ENCODE results near the gene FADS2.

The FADS2 gene

GRCh38 chr11:61827571-61828378 lies at the start of gene FADS2:
FADS2 (plus strand) TSS chr11:61828300; CDS start chr11:61828391, 91 bp downstream.
- no peaks in the 10 kb centered on the region for H3K27me3 ChIP-seq (ENCODE audit: insufficient read depth, poor library complexity, severe bottlenecking)
- H3K27ac ChIP-seq (ENCODE audit: poor library complexity, severe bottlenecking) = peak within 1 kb of the TSS; percentile 76
- peak; percentile 80 for ATAC-seq (ENCODE audit: low read depth)
- peak within 1 kb of the TSS; percentile 54 for H3K4me3 ChIP-seq (ENCODE audit: severe bottlenecking)
- DNase-seq (ENCODE audit: low spot score) = peak; percentile 97
- no peaks in the 10 kb centered on the region for H3K9me3 ChIP-seq (ENCODE audit: severe bottlenecking)
- peaks cover 11% of the 10 kb centered on the region for H3K4me1 ChIP-seq (ENCODE audit: insufficient read depth, poor library complexity, severe bottlenecking)
- H3K36me3 ChIP-seq (ENCODE audit: low read depth) = peaks cover 39% of the 10 kb centered on the region
- TF ChIP-seq CTCF (IDR thresholded peaks at IDR 0.05; ENCODE audit: poor library complexity, severe bottlenecking) = no peak

- TF ChIP-seq CTCF (IDR thresholded peaks at IDR 0.05; ENCODE audit: poor library complexity, severe bottlenecking) = no peak
- ATAC-seq (ENCODE audit: low read depth) (no peak), DNase-seq (ENCODE audit: low spot score) (no peak)
- Histone ChIP-seq H3K36me3 (ENCODE audit: low read depth) (no peaks in the 10 kb centered on the region), H3K4me3 (ENCODE audit: severe bottlenecking) (no peak overlapping the region), H3K27ac (ENCODE audit: poor library complexity, severe bottlenecking) (no peak overlapping the region), H3K27me3 (ENCODE audit: insufficient read depth, poor library complexity, severe bottlenecking) (no peaks in the 10 kb centered on the region), H3K9me3 (ENCODE audit: severe bottlenecking) (no peaks in the 10 kb centered on the region), H3K4me1 (ENCODE audit: insufficient read depth, poor library complexity, severe bottlenecking) (no peaks in the 10 kb centered on the region)
Measured at GRCh38 chr11:61778357-61778886, 49.7 kb upstream of the FADS2 start.

GRCh38 chr11:61778920-61779650 lies 49.0 kb upstream of the FADS2 start:
- H3K9me3 ChIP-seq (ENCODE audit: severe bottlenecking) = no peaks in the 10 kb centered on the region
- no peak overlapping the region for H3K27ac ChIP-seq (ENCODE audit: poor library complexity, severe bottlenecking)
- DNase-seq (ENCODE audit: low spot score) (no peak), ATAC-seq (ENCODE audit: low read depth) (no peak)
- H3K36me3 ChIP-seq (ENCODE audit: low read depth) = no peaks in the 10 kb centered on the region
- no peak for TF ChIP-seq CTCF (IDR thresholded peaks at IDR 0.05; ENCODE audit: poor library complexity, severe bottlenecking)
- H3K4me3 ChIP-seq (ENCODE audit: severe bottlenecking) = no peak overlapping the region
- H3K27me3 ChIP-seq (ENCODE audit: insufficient read depth, poor library complexity, severe bottlenecking) = no peaks in the 10 kb centered on the region
- H3K4me1 ChIP-seq (ENCODE audit: insufficient read depth, poor library complexity, severe bottlenecking) = no peaks in the 10 kb centered on the region

GRCh38 chr11:61779666-61780525 lies 48.2 kb upstream of the FADS2 start:
- ATAC-seq (ENCODE audit: low read depth) (no peak), DNase-seq (ENCODE audit: low spot score) (no peak)
- H3K27ac ChIP-seq (ENCODE audit: poor library complexity, severe bottlenecking) = no peak overlapping the region
- no peaks in the 10 kb centered on the region for H3K27me3 ChIP-seq (ENCODE audit: insufficient read depth, poor library complexity, severe bottlenecking)
- no peaks in the 10 kb centered on the region for H3K9me3 ChIP-seq (ENCODE audit: severe bottlenecking)
- no peaks in the 10 kb centered on the region for H3K36me3 ChIP-seq (ENCODE audit: low read depth)
- TF ChIP-seq CTCF (IDR thresholded peaks at IDR 0.05; ENCODE audit: poor library complexity, severe bottlenecking) = no peak
- no peaks in the 10 kb centered on the region for H3K4me1 ChIP-seq (ENCODE audit: insufficient read depth, poor library complexity, severe bottlenecking)
- no peak overlapping the region for H3K4me3 ChIP-seq (ENCODE audit: severe bottlenecking)

All from RWPE2 (cell line).